ENCODE measurements around the gene PFDN1. TPM values are rescaled to one million over a fixed set of nuclear protein-coding genes. Genes with fewer than 3 reads are reported as not detected.

PFDN1 gene
- total and polyA plus RNA-seq, 10 of the 15 experiments (the other 5 are each of a cell fraction or from before 2014, with no cell fraction given): 62.9 to 193 (median 102) TPM

DNA sequence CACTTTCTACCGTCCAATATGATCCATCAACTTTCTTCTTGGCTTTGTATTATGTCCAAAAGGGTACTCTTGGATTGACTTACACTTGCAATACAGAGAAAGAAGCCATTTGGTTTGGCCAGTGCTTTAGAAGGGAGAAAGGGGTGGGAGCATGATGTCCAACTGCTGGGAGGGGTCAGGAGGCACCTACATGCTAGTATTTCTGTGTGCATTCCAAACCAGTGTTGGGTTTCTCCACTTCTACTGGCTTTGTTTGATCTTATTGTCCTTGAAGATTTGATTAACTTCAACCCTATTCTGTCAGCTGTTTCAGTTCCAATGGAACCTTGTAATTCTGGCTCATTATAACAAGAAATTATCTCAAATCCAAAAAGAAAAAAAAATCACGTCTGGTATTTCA, 100.3 kb downstream of the PFDN1 start:
- Histone ChIP-seq H3K27me3 (replicated peaks in 1 of 2; ENCODE audit: control insufficient read depth in 2 of 2, insufficient read depth in 2 of 2, low read length in 1 of 2) (no peaks in the 10 kb centered on the region), H3K9me3 (replicated peaks; ENCODE audit: control insufficient read depth, insufficient read depth, low read length) (no peaks in the 10 kb centered on the region), H3K36me3 (ENCODE audit: control insufficient read depth in 2 of 2, insufficient read depth in 2 of 2, low read length in 1 of 2) (no peaks in the 10 kb centered on the region; a peak in 1 of 4 replicates), H3K4me2 (ENCODE audit: control insufficient read depth, insufficient read depth) (no peak overlapping the region), H3K79me2 (ENCODE audit: control insufficient read depth, insufficient read depth, low read length) (no peaks in the 10 kb centered on the region; the same call in 1 of the 2 replicates), H3K4me3 (no peak overlapping the region), H3K27ac (ENCODE audit: control insufficient read depth, insufficient read depth) (no peak overlapping the region), H3K9ac (ENCODE audit: control insufficient read depth, insufficient read depth, low read length) (no peak overlapping the region), H4K20me1 (ENCODE audit: control insufficient read depth, insufficient read depth) (no peaks in the 10 kb centered on the region), H3K4me1 (ENCODE audit: control insufficient read depth, insufficient read depth, low read length) (peaks cover 8% of the 10 kb centered on the region), H2AFZ (ENCODE audit: control insufficient read depth, low read depth, low read length) (no peak overlapping the region)
- SMC1A ChIA-PET (ENCODE audit: uncharacterized antibody, unreplicated experiment): interaction anchor here (1.5 kb wide), 1 partner anchor 16 kb away, joined by 4 read pairs; no protein-coding TSS in a partner anchor
- intact Hi-C loops (cut with micrococcal nuclease; ENCODE audit: unreplicated experiment): no loop called here
- WGBS (ENCODE audit: insufficient coverage, insufficient replicate concordance, low lambda C conversion rate, missing lambda C conversion rate): 95% methylated on average over 2 of the region's 2 CpGs
- CTCF ChIA-PET: no interaction called here
- POLR2A ChIA-PET: no interaction called here
- DNase-seq (ENCODE audit: low read depth, low spot score) (no peak), FAIRE-seq (no peak), ATAC-seq (no peak)
- no TSS peak for BruUV-seq (replicated peaks)
- RAD21 ChIA-PET (ENCODE audit: unreplicated experiment): no interaction called here
- in situ Hi-C loops (cut with MboI): no loop called here
- TF ChIP-seq, protein P1, sequence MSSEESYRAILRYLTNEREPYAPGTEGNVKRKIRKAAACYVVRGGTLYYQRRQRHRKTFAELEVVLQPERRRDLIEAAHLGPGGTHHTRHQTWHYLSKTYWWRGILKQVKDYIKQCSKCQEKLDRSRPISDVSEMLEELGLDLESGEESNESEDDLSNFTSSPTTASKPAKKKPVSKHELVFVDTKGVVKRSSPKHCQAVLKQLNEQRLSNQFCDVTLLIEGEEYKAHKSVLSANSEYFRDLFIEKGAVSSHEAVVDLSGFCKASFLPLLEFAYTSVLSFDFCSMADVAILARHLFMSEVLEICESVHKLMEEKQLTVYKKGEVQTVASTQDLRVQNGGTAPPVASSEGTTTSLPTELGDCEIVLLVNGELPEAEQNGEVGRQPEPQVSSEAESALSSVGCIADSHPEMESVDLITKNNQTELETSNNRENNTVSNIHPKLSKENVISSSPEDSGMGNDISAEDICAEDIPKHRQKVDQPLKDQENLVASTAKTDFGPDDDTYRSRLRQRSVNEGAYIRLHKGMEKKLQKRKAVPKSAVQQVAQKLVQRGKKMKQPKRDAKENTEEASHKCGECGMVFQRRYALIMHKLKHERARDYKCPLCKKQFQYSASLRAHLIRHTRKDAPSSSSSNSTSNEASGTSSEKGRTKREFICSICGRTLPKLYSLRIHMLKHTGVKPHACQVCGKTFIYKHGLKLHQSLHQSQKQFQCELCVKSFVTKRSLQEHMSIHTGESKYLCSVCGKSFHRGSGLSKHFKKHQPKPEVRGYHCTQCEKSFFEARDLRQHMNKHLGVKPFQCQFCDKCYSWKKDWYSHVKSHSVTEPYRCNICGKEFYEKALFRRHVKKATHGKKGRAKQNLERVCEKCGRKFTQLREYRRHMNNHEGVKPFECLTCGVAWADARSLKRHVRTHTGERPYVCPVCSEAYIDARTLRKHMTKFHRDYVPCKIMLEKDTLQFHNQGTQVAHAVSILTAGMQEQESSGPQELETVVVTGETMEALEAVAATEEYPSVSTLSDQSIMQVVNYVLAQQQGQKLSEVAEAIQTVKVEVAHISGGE (CRISPR knock-in tag; IDR thresholded peaks at IDR 0.05): no peak
- no peak for TF ChIP-seq EGR1 (IDR thresholded peaks at IDR 0.05; ENCODE audit: borderline replicate concordance in 1 of 2, low read depth in 2 of 2, low read length in 2 of 2)
- no peak for TF ChIP-seq NRF1 (conservative IDR thresholded peaks at IDR 0.05; ENCODE audit: low read depth, low read length)
- TF ChIP-seq ZNF24 (IDR thresholded peaks at IDR 0.05): no peak
- no peak for TF ChIP-seq SUZ12 (IDR thresholded peaks at IDR 0.05; ENCODE audit: unreplicated experiment)
- TF ChIP-seq ZNF622 (IDR thresholded peaks at IDR 0.05): no peak
- TF ChIP-seq POLR2AphosphoS5 (IDR thresholded peaks at IDR 0.05; ENCODE audit: low read length): no peak
- no peak for TF ChIP-seq PAX5 (IDR thresholded peaks at IDR 0.05; ENCODE audit: borderline replicate concordance, low read depth, low read length)
- TF ChIP-seq, protein P2, sequence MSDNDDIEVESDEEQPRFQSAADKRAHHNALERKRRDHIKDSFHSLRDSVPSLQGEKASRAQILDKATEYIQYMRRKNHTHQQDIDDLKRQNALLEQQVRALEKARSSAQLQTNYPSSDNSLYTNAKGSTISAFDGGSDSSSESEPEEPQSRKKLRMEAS (IDR thresholded peaks at IDR 0.05; ENCODE audit: low read depth, low read length): no peak
- TF ChIP-seq TBL1XR1 (IDR thresholded peaks at IDR 0.05; ENCODE audit: low read depth, low read length): no peak
- TF ChIP-seq, protein P3, sequence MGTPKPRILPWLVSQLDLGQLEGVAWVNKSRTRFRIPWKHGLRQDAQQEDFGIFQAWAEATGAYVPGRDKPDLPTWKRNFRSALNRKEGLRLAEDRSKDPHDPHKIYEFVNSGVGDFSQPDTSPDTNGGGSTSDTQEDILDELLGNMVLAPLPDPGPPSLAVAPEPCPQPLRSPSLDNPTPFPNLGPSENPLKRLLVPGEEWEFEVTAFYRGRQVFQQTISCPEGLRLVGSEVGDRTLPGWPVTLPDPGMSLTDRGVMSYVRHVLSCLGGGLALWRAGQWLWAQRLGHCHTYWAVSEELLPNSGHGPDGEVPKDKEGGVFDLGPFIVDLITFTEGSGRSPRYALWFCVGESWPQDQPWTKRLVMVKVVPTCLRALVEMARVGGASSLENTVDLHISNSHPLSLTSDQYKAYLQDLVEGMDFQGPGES (IDR thresholded peaks at IDR 0.05): no peak
- no peak for TF ChIP-seq NBN (IDR thresholded peaks at IDR 0.05)
- no peak for TF ChIP-seq SMAD5 (IDR thresholded peaks at IDR 0.05; ENCODE audit: low read depth)
- no peak for TF ChIP-seq POLR2AphosphoS2 (IDR thresholded peaks at IDR 0.05; ENCODE audit: low read depth, low read length)
- TF ChIP-seq, protein P4, sequence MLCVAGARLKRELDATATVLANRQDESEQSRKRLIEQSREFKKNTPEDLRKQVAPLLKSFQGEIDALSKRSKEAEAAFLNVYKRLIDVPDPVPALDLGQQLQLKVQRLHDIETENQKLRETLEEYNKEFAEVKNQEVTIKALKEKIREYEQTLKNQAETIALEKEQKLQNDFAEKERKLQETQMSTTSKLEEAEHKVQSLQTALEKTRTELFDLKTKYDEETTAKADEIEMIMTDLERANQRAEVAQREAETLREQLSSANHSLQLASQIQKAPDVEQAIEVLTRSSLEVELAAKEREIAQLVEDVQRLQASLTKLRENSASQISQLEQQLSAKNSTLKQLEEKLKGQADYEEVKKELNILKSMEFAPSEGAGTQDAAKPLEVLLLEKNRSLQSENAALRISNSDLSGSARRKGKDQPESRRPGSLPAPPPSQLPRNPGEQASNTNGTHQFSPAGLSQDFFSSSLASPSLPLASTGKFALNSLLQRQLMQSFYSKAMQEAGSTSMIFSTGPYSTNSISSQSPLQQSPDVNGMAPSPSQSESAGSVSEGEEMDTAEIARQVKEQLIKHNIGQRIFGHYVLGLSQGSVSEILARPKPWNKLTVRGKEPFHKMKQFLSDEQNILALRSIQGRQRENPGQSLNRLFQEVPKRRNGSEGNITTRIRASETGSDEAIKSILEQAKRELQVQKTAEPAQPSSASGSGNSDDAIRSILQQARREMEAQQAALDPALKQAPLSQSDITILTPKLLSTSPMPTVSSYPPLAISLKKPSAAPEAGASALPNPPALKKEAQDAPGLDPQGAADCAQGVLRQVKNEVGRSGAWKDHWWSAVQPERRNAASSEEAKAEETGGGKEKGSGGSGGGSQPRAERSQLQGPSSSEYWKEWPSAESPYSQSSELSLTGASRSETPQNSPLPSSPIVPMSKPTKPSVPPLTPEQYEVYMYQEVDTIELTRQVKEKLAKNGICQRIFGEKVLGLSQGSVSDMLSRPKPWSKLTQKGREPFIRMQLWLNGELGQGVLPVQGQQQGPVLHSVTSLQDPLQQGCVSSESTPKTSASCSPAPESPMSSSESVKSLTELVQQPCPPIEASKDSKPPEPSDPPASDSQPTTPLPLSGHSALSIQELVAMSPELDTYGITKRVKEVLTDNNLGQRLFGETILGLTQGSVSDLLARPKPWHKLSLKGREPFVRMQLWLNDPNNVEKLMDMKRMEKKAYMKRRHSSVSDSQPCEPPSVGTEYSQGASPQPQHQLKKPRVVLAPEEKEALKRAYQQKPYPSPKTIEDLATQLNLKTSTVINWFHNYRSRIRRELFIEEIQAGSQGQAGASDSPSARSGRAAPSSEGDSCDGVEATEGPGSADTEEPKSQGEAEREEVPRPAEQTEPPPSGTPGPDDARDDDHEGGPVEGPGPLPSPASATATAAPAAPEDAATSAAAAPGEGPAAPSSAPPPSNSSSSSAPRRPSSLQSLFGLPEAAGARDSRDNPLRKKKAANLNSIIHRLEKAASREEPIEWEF (IDR thresholded peaks at IDR 0.05; ENCODE audit: insufficient replicate concordance, low read depth, low read length): no peak
